ENCODE measurements around the gene TSNAXIP1. TPM values are rescaled to one million over a fixed set of nuclear protein-coding genes. Genes with fewer than 3 reads are reported as not detected.
A peak's percentile ranks its signal among the peaks of the same experiment; 100 is the strongest.

Gene TSNAXIP1
- total RNA-seq, 2 experiments from 2014 or later = 0.20 to 0.25 TPM

- DNase-seq = peak; percentile 72
- CTCF ChIA-PET = interaction anchor here (0.8 to 4.1 kb wide), 11 partner anchors 9 to 321 kb away, joined by 3 to 22 read pairs (median 4); partner anchors contain the start of genes C16orf86, GFOD2, RANBP10 and TSNAXIP1
- POLR2A ChIA-PET = interaction anchor here (0.7 to 4.4 kb wide), 5 partner anchors 9 to 362 kb away, joined by 3 to 43 read pairs (median 3); partner anchors contain the start of gene ATP6V0D1
- no peaks in the 10 kb centered on the region for H3K9me3 Mint-ChIP-seq
- H3K27me3 Mint-ChIP-seq = no peaks in the 10 kb centered on the region
- peaks cover 42% of the 10 kb centered on the region for H3K4me1 Mint-ChIP-seq
- H3K27ac Mint-ChIP-seq = peak overlapping the region; percentile 98
- H3K4me3 Mint-ChIP-seq = peak overlapping the region; percentile 94
- H3K36me3 Mint-ChIP-seq (ENCODE audit: low read depth) = peaks cover 16% of the 10 kb centered on the region
Observed at GRCh38 chr16:67842509-67843342, 36.0 kb downstream of the TSNAXIP1 start.

DNA sequence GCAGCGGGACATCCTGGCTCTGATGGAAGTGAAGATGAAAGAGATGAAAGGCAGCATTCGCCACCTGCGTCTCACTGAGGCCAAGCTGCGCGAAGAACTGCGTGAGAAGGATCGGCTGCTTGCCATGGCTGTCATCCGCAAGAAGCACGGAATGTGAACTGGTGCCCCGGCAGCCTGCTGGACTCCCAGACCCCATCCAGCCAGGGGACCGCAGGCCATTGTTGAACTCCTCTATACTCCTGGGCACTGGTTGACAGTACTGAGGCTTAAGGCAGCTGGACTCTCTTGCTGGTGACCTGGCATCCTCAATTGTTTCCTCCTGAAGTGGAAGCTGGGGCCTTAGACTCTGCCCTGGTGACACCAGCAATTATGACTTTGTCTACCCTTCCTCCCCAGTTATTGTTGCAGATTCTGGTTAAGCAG, 36.7 kb downstream of the TSNAXIP1 start:
- Mint-ChIP-seq H3K27ac (peak overlapping the region; percentile 98), H3K9me3 (no peaks in the 10 kb centered on the region), H3K27me3 (no peaks in the 10 kb centered on the region), H3K4me3 (peak overlapping the region; percentile 94), H3K4me1 (peaks cover 48% of the 10 kb centered on the region), H3K36me3 (ENCODE audit: low read depth) (peaks cover 16% of the 10 kb centered on the region)
- ChIA-PET CTCF (interaction anchor here (0.8 to 4.1 kb wide), 13 partner anchors 10 to 322 kb away, joined by 3 to 22 read pairs (median 3); partner anchors contain the start of genes C16orf86, GFOD2, PSKH1 and RANBP10), POLR2A (interaction anchor here (0.7 to 4.4 kb wide), 5 partner anchors 10 to 362 kb away, joined by 3 to 43 read pairs (median 3); partner anchors contain the start of gene ATP6V0D1)
- DNase-seq = no peak

DNA sequence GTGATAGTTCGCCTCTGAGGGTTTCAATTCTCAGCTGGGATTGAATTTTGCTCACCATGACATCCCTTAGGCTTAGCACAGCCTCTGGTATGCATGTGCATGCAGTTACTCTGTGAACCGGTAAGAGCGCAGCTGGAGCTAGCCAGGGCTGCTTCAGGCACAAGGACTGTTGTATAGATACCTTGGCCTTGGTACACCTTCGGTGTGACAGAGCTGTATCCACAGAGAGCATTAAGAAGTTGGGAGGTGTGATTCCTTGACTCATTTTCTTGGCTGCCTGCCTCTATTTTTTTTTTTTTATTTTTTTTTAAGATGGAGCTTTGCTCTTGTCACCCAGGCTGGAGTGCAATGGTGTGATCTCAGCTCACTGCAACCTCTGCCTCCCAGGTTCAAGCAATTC, 37.8 kb downstream of the TSNAXIP1 start:
- Mint-ChIP-seq H3K36me3 (ENCODE audit: low read depth) (peaks cover 16% of the 10 kb centered on the region), H3K27ac (peak overlapping the region; percentile 98), H3K4me1 (peaks cover 53% of the 10 kb centered on the region), H3K4me3 (peak overlapping the region; percentile 94), H3K9me3 (no peaks in the 10 kb centered on the region), H3K27me3 (no peaks in the 10 kb centered on the region)
- no peak for DNase-seq
- CTCF ChIA-PET = interaction anchor here (0.9 to 4.1 kb wide), 12 partner anchors 11 to 283 kb away, joined by 3 to 22 read pairs (median 4); partner anchors contain the start of genes CARMIL2, CTCF, PSKH1 and RANBP10
- POLR2A ChIA-PET = interaction anchor here (0.8 to 4.4 kb wide), 6 partner anchors 11 to 363 kb away, joined by 3 to 43 read pairs (median 4); partner anchors contain the start of genes ACD, ATP6V0D1, GFOD2 and PSMB10

- peak overlapping the region; percentile 79 for H3K27ac Mint-ChIP-seq
- POLR2A ChIA-PET = interaction anchor here (0.8 to 4.4 kb wide), 13 partner anchors 12 to 365 kb away, joined by 3 to 43 read pairs (median 5); partner anchors contain the start of genes ACD, ATP6V0D1, GFOD2 and NFATC3
- peaks cover 55% of the 10 kb centered on the region for H3K4me1 Mint-ChIP-seq
- peaks cover 18% of the 10 kb centered on the region for H3K36me3 Mint-ChIP-seq (ENCODE audit: low read depth)
- DNase-seq = no peak
- no peaks in the 10 kb centered on the region for H3K9me3 Mint-ChIP-seq
- no peaks in the 10 kb centered on the region for H3K27me3 Mint-ChIP-seq
- CTCF ChIA-PET = interaction anchor here (0.7 to 4.1 kb wide), 10 partner anchors 12 to 324 kb away, joined by 3 to 22 read pairs (median 4); partner anchors contain the start of genes CARMIL2, CTCF, RANBP10 and TSNAXIP1
- H3K4me3 Mint-ChIP-seq = peak overlapping the region; percentile 76
Observed at GRCh38 chr16:67845291-67846062, 38.8 kb downstream of the TSNAXIP1 start.

- no peak for DNase-seq
- no peaks in the 10 kb centered on the region for H3K9me3 Mint-ChIP-seq
- CTCF ChIA-PET = interaction anchor here (0.7 to 4.1 kb wide), 4 partner anchors 12 to 89 kb away, joined by 3 to 22 read pairs (median 6); no protein-coding TSS in a partner anchor
- H3K4me3 Mint-ChIP-seq = peak overlapping the region; percentile 76
- peak overlapping the region; percentile 79 for H3K27ac Mint-ChIP-seq
- POLR2A ChIA-PET = interaction anchor here (0.8 to 4.4 kb wide), 10 partner anchors 12 to 366 kb away, joined by 3 to 43 read pairs (median 6); partner anchors contain the start of genes ATP6V0D1, GFOD2, NFATC3 and PSMB10
- H3K4me1 Mint-ChIP-seq = peaks cover 55% of the 10 kb centered on the region
- H3K27me3 Mint-ChIP-seq = no peaks in the 10 kb centered on the region
- peaks cover 18% of the 10 kb centered on the region for H3K36me3 Mint-ChIP-seq (ENCODE audit: low read depth)
Observed at GRCh38 chr16:67846063-67846319, 39.3 kb downstream of the TSNAXIP1 start.

DNA sequence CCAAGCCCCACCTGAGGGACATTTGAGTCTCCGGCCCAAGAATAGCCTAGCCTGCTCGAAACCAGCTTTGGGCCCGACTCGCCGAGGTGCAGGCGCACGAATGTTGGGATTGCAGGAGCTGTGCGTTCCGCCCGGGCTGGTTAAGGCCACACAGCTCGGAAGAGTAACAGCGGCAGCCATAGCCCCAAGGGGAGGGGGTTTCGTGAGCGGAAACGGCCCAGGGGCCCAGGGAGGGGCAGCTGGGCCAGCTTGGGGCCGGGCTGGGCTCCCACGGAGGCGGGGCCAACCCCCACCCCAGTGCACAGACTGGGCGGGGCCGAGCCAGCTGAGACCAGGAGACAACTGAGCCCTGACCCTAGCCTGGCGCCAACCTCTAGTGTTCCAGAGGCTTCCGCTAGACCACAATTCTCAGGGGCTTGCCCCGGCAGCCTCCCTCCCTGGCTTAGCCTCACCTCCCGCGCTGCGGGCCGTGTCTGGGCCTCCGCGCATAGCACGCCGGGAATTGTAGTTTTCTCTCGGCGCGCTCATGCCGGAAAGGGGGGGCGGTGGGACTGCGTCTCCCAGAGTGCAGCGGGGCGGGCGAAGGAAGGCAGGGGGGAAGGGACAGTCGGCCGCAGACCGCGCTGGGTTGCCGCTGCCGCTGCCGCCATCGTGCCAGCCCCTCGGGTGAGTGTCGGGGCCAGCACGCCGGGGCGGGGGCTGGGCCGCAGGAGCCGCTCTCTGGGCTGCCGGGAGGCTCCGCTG, 39.8 kb downstream of the TSNAXIP1 start, which contains the start of gene NUTF2:
Gene NUTF2 (plus strand): TSS at position 614 of the 744 bp plus-strand sequence. CDS start 18,198 bp downstream, outside the sequence.
- Mint-ChIP-seq H3K4me3 (peak within 1 kb of the TSS; percentile 89), H3K36me3 (ENCODE audit: low read depth) (peaks cover 18% of the 10 kb centered on the region), H3K9me3 (no peaks in the 10 kb centered on the region), H3K4me1 (peaks cover 52% of the 10 kb centered on the region), H3K27ac (peak within 1 kb of the TSS; percentile 79), H3K27me3 (no peaks in the 10 kb centered on the region)
- ChIA-PET POLR2A (interaction anchor here (0.8 to 4.4 kb wide), 10 partner anchors 13 to 366 kb away, joined by 3 to 43 read pairs (median 6); partner anchors contain the start of genes ATP6V0D1, GFOD2, NFATC3 and PSMB10), CTCF (interaction anchor here (0.7 to 4.1 kb wide), 3 partner anchors 13 to 88 kb away, joined by 3 to 22 read pairs (median 7); no protein-coding TSS in a partner anchor)
- DNase-seq = peak; percentile 97

GRCh38 chr16:67847064-67847861, 40.6 kb downstream of the TSNAXIP1 start, which contains the start of gene CENPT:
Gene CENPT (minus strand): TSS chr16:67847693. CDS start chr16:67833859, 13,834 bp downstream.
- DNase-seq = no peak
- peaks cover 18% of the 10 kb centered on the region for H3K36me3 Mint-ChIP-seq (ENCODE audit: low read depth)
- peak within 1 kb of the TSS; percentile 89 for H3K4me3 Mint-ChIP-seq
- peaks cover 48% of the 10 kb centered on the region for H3K4me1 Mint-ChIP-seq
- peak within 1 kb of the TSS; percentile 79 for H3K27ac Mint-ChIP-seq
- H3K27me3 Mint-ChIP-seq = no peaks in the 10 kb centered on the region
- H3K9me3 Mint-ChIP-seq = no peaks in the 10 kb centered on the region
- POLR2A ChIA-PET = interaction anchor here (0.8 to 4.4 kb wide), 6 partner anchors 11 to 45 kb away, joined by 3 to 43 read pairs (median 4); partner anchors contain the start of genes RANBP10 and TSNAXIP1
- CTCF ChIA-PET = interaction anchor here (1.0 to 4.1 kb wide), 3 partner anchors 14 to 184 kb away, joined by 3 to 22 read pairs (median 7); no protein-coding TSS in a partner anchor

GRCh38 chr16:67848118-67848517, 41.4 kb downstream of the TSNAXIP1 start:
- Mint-ChIP-seq H3K27ac (peak overlapping the region; percentile 10), H3K9me3 (no peaks in the 10 kb centered on the region), H3K36me3 (ENCODE audit: low read depth) (peaks cover 12% of the 10 kb centered on the region), H3K27me3 (no peaks in the 10 kb centered on the region), H3K4me1 (peaks cover 47% of the 10 kb centered on the region), H3K4me3 (peak overlapping the region; percentile 89)
- no peak for DNase-seq
- CTCF ChIA-PET = interaction anchor here (1.0 kb wide), 1 partner anchor 185 kb away, joined by 3 read pairs; no protein-coding TSS in a partner anchor
- POLR2A ChIA-PET = interaction anchor here (0.9 to 1.4 kb wide), 3 partner anchors 10 to 46 kb away, joined by 3 to 5 read pairs (median 3); partner anchors contain the start of genes RANBP10 and TSNAXIP1

GRCh38 chr16:67853670-67854069, 47.0 kb downstream of the TSNAXIP1 start:
- H3K9me3 Mint-ChIP-seq = no peaks in the 10 kb centered on the region
- H3K27me3 Mint-ChIP-seq = no peaks in the 10 kb centered on the region
- ChIA-PET CTCF (interaction anchor here (1.2 kb wide), 1 partner anchor 10 kb away, joined by 4 read pairs; no protein-coding TSS in a partner anchor), POLR2A (no interaction called here)
- no peak for DNase-seq
- H3K4me1 Mint-ChIP-seq = peaks cover 31% of the 10 kb centered on the region
- H3K4me3 Mint-ChIP-seq = no peak overlapping the region
- no peak overlapping the region for H3K27ac Mint-ChIP-seq
- peaks cover 8% of the 10 kb centered on the region for H3K36me3 Mint-ChIP-seq (ENCODE audit: low read depth)

- ChIA-PET POLR2A (interaction anchor here (0.9 to 1.2 kb wide), 2 partner anchors 16 to 17 kb away, joined by 3 read pairs; partner anchors contain the start of gene EDC4), CTCF (no interaction called here)
- DNase-seq = no peak
- Mint-ChIP-seq H3K36me3 (ENCODE audit: low read depth) (peaks cover 8% of the 10 kb centered on the region), H3K27me3 (no peaks in the 10 kb centered on the region), H3K27ac (no peak overlapping the region), H3K4me3 (no peak overlapping the region), H3K9me3 (no peaks in the 10 kb centered on the region), H3K4me1 (peaks cover 29% of the 10 kb centered on the region)
Observed at GRCh38 chr16:67855789-67856188, 49.1 kb downstream of the TSNAXIP1 start.

All from activated CD4-positive, alpha-beta memory T cell treated with anti-CD3 and anti-CD28 coated beads, Interleukin-2, amount 10 ng/mL, durations not matched to agents 7 days and 5 days (primary cell).